A549 treated with ZK216348 at 1 μM for 4 hours (cell line): Measurements from ENCODE around the gene CCDC13. TPM values are rescaled to one million over a fixed set of nuclear protein-coding genes. Genes with fewer than 3 reads are reported as not detected.

Source experiments
- total RNA-seq: library from RNA; stranded (reverse); fragments of 200-300 nt; extraction: Qiagen RNA extraction; gene quantifications from 5 replicates; pipeline ENCODE4 v1.2.3, GENCODE V29; 2022; ENCODE audit warnings: low read depth

CCDC13 gene
- 0.33 to 0.60 TPM (median 0.36 TPM) in 5 replicates for total RNA-seq

GRCh38 chr3:42772670-42773408 lies at the start of gene CCDC13:
TSS of gene CCDC13 (minus strand) at chr3:42773253. CDS start at chr3:42758345, 14,908 bp downstream.

GRCh38 chr3:42809202-42809601 lies 36.1 kb upstream of the CCDC13 start, which contains the start of gene ACKR2:
TSS of gene ACKR2 (plus strand) at chr3:42809445. CDS start at chr3:42864503, 55,058 bp downstream.

GRCh38 chr3:42804106-42804830 lies 31.2 kb upstream of the CCDC13 start, which contains the start of gene HIGD1A:
TSS of gene HIGD1A (minus strand) at chr3:42804490. CDS start at chr3:42794253, 10,237 bp downstream.

Other genes starting within 250 kb of the CCDC13 start
- gene SEC22C, start 191.3 kb downstream of the CCDC13 start, total RNA-seq: 26.6 to 31.7 TPM (median 31.4 TPM) in 5 replicates
- 13.3 to 21.4 TPM (median 17.4 TPM) in 5 replicates for gene SS18L2, start 182.4 kb downstream of the CCDC13 start, total RNA-seq
- gene NKTR, start 172.6 kb downstream of the CCDC13 start, total RNA-seq: 8.3 to 13.5 TPM (median 11.7 TPM) in 5 replicates
- 4.9 to 7.6 TPM (median 6.1 TPM) in 5 replicates for gene ZBTB47, start 119.6 kb downstream of the CCDC13 start, total RNA-seq
- gene KLHL40, start 87.7 kb downstream of the CCDC13 start, total RNA-seq: not detected in 5 replicates
- gene HHATL, start 70.5 kb downstream of the CCDC13 start, total RNA-seq: not detected in 5 replicates
- 48.4 to 125 TPM (median 69.4 TPM) in 5 replicates for gene HIGD1A, start 31.2 kb upstream of the CCDC13 start, total RNA-seq
- 0.18 to 0.23 TPM in 2 of 5 replicates, not detected in the others for gene ACKR2, start 36.2 kb upstream of the CCDC13 start, total RNA-seq
- gene CYP8B1, start 102.6 kb upstream of the CCDC13 start, total RNA-seq: not detected in 5 replicates
- gene ZNF662, start 132.9 kb upstream of the CCDC13 start, total RNA-seq: not detected in 5 replicates
- gene GASK1A, start 206.1 kb upstream of the CCDC13 start, total RNA-seq: not detected in 5 replicates